GM03348 (cell line): ENCODE measurements around the gene SIK1.
"Not testable (repeated sequence)": the region's sequence is repeated elsewhere in the genome, so short reads cannot be mapped to it uniquely, and the experiment has no call there.

Experiments
- DNase-seq: peaks from one replicate; pipeline ENCODE4 v3.0.0; 2012; ENCODE audit warnings: low spot score

The SIK1 gene

DNA sequence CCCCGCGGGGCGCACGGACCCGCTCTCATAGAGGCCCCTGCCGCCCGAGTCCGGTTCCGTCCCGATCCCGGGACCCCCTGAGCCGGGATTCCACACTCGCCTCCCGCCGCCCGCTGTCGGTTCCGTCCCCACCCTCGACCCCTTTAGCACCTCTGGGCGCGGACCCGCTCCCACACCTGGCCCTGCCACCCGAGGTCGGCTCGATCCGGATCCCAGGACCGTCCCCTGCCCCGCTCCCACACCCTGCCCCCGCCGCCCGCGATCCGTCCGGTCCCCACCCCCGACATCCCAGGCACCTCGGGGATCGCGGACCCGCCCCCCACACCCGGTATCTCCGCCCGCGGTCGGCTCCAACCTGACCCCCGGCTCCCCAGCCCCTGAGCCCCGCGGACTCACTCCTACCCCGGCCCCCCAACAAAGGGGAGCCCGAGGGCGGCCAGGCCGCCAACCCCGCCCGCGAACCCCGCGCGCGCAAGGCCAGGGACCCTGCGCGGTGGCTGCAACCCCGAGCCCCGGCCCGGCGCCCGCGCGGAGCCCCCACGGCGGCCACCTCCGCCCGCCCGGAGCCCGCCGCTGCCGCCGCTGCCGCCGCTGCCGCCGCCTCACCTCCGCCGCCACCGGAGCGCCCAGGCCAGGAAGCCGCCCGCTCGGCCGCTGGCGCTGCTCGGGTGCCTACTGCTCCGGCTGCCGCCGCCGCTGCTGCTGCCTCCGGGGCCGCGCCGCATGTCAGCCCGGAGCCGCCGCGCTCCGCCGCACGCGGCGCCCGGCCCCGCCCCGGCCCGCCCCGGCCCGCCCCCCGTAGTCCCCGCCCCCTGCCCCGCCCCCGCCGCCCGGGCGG is at the start of gene SIK1:
Gene SIK1, minus strand, starts transcription at position 728 of the 838 bp plus-strand sequence. CDS start 953 bp downstream, outside the sequence.
- DNase-seq = not testable (repeated sequence)

DNA sequence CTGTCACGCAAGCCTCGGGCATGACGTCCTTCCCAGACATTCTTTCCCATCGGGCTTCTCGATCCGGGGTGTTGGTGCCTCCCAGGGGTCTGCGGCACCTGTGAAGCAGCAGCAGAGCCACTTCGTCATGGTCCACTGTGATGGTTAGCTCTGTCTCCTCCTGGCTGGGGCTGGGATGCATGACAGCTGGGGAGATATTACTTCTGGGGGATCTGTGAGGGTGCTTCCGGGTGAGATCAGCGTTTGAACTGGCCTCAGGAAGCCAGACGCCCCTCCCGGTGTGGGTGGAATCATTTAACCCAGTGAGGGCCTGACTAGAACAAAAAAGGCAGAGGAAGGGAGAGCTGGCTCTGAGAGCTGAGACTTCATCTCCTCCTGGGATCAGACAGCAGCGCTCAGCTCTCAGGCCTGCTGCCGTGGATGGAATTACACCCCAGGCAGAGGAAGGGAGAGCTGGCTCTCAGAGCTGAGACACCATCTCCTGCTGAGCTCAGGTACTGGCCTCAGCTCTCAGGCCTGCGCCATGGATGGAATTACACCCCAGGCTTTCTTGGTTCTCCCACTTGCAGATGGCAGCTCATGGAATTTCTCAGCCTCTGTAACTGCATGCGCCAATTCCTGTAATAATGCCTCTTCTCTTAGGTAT is 44.8 kb upstream of the SIK1 start:
- DNase-seq = not testable (repeated sequence)

DNA sequence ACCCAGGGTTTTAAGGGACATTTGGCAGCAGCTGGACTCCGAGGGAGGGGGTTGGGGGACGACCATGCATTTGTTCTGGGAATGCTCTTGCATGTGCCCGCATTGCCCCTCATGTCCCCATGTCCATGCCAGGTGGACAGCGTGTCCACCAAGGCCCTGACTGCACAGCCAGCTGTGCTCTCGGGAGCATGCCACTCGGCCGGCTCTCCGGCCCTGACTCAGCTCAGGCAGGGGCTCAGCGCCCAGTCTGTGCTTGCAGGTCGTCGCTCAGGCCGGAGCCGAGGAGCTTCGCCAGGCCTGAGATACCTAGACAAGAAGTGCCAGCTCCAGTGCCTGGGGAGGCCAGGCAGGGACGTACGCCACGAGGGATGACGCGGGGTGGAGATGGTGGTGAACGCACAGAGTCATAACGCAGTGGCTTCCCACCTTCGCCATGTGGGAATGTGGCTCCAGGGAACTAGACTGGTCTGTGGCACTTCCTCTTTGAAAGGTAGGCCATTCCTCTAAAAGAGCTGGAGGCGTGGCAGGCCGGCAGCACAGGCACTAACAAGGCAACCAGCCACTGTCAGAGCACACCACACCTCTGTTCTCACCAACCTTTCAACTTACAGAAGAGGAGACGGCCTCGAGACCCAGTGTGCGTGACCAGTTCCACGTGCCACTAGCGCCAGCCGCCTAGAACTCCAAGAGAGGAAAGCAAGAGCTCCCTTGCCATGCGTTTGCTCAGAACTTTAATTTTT is 43.0 kb upstream of the SIK1 start:
- not testable (repeated sequence) for DNase-seq

DNA sequence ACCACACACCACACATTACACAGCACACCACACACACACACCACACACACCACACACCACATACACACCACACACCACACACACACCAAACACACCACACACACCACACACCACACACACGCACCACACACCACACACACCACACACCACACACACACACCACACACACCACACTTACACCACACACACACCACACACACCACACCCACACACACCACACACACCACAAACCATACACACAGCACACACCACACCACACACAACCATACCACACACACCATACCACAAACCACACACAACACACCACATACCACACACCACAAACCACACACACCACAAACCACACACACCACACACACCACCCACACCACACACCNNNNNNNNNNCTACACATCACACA is 40.9 kb upstream of the SIK1 start:
- DNase-seq = no peak

DNA sequence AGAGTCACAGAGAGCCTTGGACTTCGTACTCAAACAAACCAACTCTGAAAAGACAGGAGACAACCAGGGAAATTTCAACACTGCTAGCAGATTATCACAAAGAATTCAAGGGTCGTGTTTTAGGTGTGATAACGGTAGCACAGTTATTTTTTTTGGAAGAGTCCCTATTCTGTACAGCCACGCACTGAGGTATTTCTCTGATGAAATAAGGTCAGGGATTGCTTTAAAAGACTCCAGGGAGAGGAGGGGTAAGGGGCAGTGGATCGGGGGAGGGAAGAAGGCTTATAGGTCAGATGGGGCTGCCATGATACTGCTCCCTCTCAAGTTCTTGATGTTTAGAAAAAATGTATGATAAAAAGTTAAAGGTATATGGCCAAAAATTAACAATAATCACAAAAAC is 38.2 kb upstream of the SIK1 start:
- not testable (repeated sequence) for DNase-seq

DNA sequence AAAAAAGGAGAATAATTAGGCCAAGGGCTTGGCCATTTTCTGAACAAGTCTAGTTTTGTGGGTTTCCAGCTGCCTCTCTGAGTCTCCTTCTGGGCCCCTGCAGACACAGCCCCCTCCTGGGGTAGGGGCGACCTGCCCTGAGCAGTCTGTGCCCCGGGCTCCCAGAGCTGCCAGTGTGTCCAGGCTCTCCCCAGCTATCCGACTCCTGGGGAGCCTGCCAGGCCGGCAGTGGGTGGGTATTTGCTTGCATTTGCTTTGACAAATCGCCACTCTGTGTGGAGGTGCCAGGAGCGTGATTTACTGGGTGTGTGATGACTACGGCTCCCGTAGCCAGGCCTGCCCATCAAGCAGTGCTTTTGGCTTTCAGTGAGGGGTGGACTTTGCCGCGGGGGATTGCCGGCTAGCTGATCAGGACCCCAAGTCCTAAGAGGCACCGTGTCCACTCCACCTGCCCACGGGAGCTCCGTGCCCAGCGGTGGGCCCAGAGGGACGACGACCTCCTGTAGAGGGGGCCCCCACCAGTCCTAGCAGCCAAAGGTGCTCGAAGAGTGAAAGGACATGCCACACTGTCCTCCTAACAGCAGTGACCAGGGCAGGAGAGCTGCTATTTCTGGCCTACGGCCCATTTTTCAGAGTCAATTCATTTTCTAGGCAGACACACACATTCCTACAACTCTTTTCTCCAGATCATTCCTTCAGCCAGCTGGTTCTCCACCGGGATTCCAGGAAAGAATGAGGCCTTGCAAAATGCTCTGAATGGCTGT is 36.7 kb upstream of the SIK1 start:
- DNase-seq = not testable (repeated sequence)

DNA sequence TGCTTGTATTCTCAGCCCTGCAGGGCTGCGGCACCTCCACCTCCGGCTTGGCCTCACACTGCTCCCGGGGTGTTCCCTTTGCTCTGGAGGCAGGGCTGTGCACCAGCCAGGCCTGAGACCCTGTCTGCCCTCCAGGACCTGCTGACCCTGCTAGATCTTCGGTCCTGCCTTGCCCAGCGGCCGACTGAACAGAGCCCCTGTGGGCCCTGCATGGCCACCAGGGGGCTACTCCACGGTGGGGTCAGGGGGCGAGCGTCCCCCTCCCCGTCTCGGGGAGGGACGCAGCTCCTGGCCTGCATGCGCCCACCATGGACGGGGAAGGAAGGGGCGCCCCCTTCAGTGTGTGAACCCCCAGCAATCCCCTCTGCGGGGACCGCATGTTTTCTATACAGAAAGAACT is 36.0 kb upstream of the SIK1 start:
- DNase-seq = not testable (repeated sequence)

DNA sequence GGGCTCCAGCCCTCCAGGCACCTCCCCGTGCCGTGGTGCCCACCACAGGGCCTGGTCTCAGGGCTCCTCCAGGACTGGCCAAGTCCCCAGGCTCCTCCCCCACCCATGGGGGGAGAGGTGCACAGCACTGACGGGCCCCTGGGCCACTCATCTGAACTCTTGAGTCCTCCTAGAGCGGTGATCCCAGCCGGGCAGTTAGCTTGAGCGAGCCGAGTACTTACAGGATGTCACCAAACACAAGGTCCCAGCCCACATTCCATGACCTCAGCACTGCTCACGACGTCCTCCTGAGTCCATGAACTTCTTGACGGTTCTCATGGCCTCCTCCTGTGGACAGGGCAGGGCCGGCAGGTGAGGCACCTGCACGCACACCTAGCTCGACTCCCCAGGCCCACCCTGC is 33.5 kb upstream of the SIK1 start:
- DNase-seq = not testable (repeated sequence)

DNA sequence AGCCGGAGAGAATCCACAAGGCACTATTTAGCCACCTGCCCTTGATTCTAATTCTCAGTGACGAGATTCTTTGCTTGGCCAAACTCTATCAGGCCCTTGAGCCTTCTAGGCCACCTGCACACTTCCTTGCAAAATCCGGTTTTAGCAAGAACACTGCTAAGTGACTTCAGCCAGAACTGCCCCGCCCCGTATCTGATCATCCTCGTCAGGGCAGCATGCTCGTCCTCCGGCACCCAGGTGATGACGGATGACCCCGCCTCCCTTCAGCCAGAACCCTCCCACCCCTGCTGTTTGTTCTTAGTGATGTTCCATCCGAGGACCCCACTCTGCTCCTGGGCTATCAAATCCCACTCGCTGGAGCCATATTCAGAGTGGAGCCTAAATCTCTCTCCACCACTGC is 32.1 kb upstream of the SIK1 start:
- not testable (repeated sequence) for DNase-seq

DNA sequence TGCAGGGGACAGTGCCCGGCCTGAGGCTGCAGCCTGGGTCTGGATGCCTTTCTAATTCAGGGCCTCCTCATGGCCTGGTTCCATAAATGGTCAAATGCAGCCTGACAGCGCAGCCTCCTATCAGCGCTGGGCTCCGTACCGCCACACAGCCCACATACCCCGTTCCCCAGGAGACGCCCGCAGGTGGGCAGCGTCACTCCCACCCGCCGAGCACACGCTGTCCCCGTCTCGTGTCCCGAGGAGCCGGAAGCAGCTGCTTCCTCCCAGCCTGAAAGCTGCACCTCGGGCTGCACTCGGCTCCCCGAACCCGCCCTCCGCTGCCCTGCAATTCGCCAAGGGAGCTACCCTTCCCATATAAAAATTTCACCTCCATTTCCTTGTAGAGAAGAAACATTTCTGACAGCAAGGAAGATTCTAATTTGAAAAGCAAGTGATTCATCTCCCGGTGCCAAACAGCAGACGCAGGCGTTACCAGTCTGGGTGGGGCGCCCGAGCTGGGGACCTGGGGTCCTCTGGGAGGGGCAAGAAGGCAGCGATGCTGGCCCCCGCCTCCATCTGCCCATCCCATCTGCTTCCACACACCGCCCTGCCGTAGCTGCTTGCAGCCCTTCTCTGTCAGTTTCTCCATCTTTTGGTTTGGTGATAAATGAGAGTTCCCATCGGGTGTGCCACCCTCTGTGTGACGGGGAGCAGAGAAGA is 29.8 kb upstream of the SIK1 start:
- DNase-seq = not testable (repeated sequence)

DNA sequence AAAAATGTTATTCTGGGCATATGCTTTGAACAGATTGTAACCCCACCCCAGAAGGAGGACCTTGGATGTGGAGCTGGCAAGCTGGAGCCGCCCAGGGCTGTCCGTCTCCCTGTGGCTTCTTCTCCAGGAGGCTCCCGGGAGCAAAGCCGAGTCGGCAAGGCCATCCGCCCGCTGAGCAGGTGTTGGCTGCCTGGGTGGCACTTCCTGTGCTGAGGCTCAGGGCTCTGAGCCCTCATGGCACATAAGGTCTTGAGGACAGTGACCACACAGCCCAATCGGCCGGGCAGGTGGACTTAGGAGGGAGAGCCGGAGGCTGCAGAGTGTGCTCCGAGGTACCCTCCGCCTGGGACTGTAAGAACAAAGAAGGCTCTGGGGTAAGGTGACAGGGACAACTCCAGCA is 28.8 kb upstream of the SIK1 start:
- DNase-seq = not testable (repeated sequence)

DNA sequence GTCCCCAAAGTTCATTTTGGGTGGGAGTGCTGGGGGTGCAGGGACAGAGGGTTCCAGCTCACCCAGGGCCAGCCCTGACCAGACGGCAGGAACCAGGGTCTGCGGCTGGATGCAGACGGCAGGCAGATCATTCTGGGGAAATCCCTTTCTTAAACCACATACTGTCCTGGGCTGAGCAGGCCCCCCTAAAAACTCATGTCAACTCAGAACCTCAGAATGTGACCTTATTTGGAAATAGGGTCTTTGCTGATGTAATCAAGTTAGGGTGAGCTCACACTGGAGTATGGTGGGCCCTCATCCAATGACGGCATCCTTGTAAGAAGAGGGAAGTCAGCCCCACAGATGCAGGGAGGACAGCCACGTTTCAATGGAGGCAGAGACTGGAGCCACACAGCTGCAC is 27.2 kb upstream of the SIK1 start:
- DNase-seq = not testable (repeated sequence)

DNA sequence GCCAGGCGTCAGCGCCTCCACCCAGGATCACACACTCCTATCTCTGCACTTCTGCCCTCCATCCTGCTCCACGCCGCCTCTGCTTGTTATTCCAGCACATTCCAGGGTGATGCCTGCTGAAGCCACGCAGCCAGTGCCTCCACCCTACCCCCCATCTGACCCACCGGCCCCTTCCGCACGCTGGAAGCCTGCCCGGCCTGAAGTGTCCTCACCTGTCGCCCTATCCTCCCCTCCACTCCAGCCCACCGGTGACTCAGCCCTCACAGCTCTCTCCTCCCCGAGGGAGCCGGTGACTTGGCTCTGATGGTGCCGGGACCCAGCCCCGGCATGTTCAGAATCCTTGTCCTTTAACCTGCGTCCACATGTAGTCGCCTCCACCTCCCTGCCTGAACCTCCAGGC is 24.9 kb upstream of the SIK1 start:
- DNase-seq = not testable (repeated sequence)

DNA sequence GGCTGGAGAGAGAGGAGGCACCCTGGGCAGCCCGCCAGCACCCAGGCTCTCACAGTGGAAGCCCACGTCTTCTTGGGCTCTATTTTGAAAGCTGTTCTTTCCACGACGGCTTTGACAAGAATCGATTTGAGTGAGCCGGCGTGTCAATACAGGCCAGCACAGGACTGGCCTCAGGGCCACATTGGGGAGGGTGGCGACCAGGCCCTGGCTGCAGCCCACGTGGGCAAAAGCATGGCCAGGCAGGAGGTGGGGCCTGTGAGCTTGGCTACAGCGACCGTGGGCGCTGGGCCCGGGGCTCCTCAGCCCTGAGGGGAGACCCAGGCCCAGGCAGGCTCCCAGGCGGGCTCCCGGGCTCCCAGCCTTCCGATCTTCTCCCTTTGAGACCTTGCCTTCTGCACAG is 23.4 kb upstream of the SIK1 start:
- not testable (repeated sequence) for DNase-seq

DNA sequence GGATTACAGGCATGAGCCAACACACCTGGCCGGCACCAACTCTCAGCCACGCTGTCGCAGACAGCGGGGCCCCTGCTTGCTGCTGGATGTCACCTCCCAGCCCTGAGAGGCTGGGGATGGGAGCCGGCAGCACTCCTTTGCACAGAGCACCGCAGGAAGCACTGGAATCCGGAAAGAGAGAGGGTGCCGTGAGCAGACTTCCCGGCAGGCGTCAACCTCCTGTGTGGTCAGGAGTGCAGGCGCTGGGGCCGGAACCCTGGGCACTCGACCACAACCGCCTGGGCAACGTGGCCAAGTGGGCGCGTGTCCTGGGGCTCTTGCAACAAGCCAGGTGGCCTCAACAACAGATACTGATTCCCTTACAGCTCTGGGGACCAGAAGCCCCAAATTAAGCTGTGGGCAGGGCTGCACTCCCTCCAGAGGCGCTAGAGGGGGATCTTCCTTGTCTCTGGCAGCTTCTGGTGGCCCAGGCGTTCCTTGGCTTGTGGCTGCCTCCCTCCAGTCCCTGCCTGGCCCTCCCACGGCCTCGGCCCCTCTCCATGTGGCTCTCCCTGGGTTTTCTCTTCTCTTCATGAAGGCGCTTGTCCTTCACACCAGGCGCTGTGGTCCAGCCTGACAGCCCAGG is 20.5 kb upstream of the SIK1 start:
- not testable (repeated sequence) for DNase-seq

DNA sequence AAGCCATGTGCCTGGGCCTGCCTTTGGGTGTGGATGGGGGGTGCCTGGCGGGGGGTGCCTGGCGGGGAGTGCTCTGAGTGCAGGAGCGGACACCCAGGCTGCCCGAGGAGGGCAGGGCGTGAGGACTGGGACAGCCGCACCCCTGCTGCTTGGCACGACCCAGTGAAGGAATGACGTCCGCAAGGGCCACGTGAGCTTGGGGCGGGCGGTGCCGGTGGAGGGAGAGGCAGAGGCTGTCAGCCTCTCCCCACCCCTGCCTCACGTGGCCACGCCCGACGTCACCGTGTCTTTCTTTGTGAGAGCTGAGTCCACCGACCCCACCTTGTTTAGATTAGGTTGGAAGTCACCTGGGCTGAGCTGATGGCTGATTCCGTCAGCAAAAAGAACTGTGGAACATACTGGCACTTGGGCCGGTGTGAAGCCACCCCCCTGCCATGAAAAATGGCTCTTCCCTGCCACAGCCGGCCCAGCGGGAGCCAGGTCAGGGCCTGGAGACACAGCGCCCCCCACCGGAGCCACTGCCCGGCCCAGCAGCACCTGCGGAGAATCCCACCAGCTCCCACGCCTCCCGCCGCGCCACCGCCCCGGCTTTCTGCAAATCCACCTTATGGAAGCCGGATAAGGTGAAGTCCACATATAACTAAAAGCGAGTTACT is 19.5 kb upstream of the SIK1 start:
- DNase-seq = not testable (repeated sequence)

DNA sequence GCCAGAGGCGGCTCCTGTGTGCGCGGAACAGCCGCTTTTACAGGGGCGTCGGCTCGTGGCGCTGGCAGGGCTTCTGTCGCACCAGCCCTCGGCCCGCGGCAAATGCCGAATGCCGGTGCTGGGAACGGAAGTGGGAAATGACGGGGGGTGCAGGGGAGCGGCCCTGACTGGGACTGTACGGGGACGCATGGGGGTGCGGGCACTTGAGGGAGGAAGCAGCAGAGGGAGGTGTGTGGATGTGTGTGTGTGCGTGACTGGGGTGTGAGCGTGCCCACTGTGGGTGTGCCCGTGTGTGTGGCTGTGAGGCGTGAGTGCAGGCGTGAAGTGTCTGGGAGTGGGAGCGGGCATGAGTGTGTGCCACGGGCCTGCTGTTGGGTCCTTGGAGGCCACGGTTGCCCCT is 17.6 kb upstream of the SIK1 start:
- not testable (repeated sequence) for DNase-seq

DNA sequence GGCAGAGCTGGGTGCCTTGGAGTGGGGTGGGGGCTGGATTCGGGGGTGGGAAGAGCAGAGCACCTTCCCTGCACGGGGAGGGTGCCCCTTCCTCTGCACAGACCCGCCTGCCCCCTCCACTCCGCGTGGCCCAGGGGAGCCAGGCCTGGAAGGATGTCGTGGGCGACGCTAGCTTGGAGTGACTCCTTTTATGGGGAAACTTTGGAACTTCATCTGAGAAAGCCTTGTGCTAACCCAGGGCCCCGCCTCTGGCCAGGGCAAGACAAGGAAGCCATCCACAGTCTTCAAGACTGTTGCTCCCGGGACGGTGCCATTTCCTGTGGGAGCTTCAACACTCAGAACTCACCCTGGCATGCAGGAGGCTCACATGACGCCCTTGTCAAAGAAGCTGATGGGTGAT is 15.6 kb upstream of the SIK1 start:
- not testable (repeated sequence) for DNase-seq

DNA sequence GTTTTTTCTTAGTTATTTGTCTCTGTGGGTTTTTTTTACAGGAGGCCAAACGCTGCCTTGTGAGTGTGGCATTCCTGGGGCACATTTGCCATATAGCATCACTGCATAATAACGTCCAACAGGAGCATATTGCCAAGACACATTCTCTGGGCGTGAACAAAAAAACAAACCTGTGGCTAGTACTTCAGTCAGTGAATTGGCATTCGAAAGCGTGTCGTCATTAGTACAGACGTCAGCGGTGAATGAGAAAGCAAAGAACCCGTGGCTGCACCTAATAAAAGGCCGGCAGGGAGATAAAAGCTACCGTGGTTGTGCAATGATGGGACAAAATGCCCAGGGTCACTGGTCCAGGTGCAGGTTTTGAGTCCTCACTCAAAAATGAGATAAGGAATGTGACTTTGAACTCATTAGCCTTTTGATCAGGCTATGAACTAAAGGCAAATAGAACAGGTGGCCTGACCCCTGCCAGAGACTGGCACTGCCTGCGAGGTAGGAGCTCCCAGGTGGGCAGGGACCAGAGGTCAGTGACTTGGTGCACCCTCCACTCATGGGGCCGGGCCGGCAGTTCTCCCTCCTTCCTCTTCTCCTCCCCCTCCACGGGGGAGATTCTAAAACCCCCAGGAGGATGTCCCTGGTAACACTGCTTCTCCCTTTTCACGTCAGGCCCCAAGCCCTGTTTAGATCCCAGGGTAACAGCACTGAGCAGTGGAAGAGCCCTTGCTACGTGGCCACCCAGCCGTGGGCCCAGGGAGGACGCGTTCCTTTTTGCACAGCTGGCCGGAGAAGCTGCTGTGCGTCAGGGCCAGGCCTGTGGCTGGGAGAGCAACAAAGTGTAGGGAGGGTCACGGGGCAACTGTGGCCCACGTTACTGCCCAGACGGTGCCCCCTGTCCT is 14.2 kb upstream of the SIK1 start:
- DNase-seq = not testable (repeated sequence)
